WERI-Rb-1 (cell line): ENCODE measurements around the gene APOO.

Source experiments
- DNase-seq: peaks from one replicate; pipeline ENCODE4 v3.0.0-alpha.2; 2020
- H3K27ac ChIP-seq: fragments of 250-450 bp; sonication (Bioruptor Pico); 2 replicates; pipeline ENCODE4 v1.5.1; 2020; ENCODE audit warnings: mild to moderate bottlenecking, moderate library complexity
- H3K27me3 ChIP-seq: fragments of 250-450 bp; sonication (Bioruptor Pico); 2 replicates; pipeline ENCODE4 v1.5.1; 2021; ENCODE audit warnings: mild to moderate bottlenecking, low read depth, moderate library complexity; ENCODE audit not compliant: insufficient read depth, severe bottlenecking
- H3K36me3 ChIP-seq: fragments of 250-450 bp; sonication (Bioruptor Pico); 2 replicates; pipeline ENCODE4 v1.5.1; 2020; ENCODE audit warnings: mild to moderate bottlenecking, moderate library complexity
- H3K4me3 ChIP-seq: 2 replicates; pipeline ENCODE4 v1.5.1; 2011; ENCODE audit warnings: low read depth, mild to moderate bottlenecking, control low read depth, low read length
- H3K9me3 ChIP-seq: fragments of 250-450 bp; sonication (Bioruptor Pico); 2 replicates; pipeline ENCODE4 v1.5.1; 2021; ENCODE audit warnings: mild to moderate bottlenecking, moderate library complexity; ENCODE audit not compliant: severe bottlenecking
- TF ChIP-seq, protein P1 (sequence below): IDR thresholded peaks from 2 replicates; pipeline ENCODE4 v1.5.1; 2011; ENCODE audit warnings: low read depth, mild to moderate bottlenecking, control low read depth, inconsistent platforms, low read length

Gene APOO

DNA sequence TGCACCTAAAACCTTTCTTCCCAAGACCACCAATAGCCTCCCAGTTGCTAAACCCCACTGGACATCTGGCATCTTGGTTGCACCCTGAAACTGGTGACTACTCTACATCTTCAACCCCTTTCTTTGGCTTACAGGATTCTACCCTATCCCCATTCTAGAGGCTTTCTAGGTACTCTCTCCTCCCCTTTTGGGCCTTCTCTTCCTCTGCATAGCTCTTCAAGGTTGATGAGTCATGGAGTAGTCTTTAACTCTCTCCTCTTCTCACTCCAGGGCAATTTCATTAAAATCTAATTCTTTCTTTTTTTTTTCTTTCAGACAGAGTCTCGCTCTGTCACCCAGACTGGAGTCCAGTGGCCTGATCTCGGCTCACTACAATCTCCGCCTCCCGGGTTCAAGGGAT lies 16.8 kb downstream of the APOO start:
- TF ChIP-seq, protein P1, sequence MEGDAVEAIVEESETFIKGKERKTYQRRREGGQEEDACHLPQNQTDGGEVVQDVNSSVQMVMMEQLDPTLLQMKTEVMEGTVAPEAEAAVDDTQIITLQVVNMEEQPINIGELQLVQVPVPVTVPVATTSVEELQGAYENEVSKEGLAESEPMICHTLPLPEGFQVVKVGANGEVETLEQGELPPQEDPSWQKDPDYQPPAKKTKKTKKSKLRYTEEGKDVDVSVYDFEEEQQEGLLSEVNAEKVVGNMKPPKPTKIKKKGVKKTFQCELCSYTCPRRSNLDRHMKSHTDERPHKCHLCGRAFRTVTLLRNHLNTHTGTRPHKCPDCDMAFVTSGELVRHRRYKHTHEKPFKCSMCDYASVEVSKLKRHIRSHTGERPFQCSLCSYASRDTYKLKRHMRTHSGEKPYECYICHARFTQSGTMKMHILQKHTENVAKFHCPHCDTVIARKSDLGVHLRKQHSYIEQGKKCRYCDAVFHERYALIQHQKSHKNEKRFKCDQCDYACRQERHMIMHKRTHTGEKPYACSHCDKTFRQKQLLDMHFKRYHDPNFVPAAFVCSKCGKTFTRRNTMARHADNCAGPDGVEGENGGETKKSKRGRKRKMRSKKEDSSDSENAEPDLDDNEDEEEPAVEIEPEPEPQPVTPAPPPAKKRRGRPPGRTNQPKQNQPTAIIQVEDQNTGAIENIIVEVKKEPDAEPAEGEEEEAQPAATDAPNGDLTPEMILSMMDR, result no peak
- H3K36me3 ChIP-seq, result no peaks in the 10 kb centered on the region
- H3K27ac ChIP-seq, result no peak overlapping the region
- no peaks in the 10 kb centered on the region for H3K9me3 ChIP-seq
- H3K4me3 ChIP-seq, result no peak overlapping the region
- no peak for DNase-seq
- peaks cover 15% of the 10 kb centered on the region for H3K27me3 ChIP-seq

DNA sequence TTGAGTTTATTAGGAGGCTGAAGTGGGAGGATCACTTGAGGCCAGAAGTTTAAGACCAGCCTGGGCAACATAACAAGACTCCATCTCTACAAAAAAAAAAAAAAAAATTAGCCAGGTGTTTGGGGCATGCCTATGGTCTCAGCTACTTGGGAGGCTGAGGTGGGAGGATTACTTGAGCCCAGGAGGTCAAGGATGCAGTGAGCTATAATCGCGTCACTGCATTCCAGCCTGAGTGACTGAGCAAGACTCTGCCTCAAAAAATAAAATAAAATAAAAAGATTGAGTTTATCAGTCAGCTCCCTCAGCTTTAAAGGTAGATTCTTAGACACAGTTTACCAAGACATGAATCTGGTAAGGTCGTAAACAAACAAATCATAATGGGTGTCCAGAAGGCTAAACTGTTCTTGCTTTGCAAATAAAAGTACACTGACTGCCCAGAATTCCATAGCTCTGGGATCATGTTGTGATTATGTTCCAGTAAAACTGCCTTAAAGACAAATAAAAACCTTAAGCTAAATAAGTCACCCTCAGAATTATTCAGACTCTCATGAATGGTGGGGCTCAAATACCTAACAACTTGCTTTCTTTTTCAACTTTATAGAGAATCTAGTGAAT lies 18.7 kb downstream of the APOO start:
- Histone ChIP-seq H3K27me3 (peaks cover 6% of the 10 kb centered on the region), H3K9me3 (no peaks in the 10 kb centered on the region), H3K27ac (no peak overlapping the region), H3K4me3 (no peak overlapping the region), H3K36me3 (no peaks in the 10 kb centered on the region)
- DNase-seq, result no peak
- TF ChIP-seq, protein P1, result no peak

DNA sequence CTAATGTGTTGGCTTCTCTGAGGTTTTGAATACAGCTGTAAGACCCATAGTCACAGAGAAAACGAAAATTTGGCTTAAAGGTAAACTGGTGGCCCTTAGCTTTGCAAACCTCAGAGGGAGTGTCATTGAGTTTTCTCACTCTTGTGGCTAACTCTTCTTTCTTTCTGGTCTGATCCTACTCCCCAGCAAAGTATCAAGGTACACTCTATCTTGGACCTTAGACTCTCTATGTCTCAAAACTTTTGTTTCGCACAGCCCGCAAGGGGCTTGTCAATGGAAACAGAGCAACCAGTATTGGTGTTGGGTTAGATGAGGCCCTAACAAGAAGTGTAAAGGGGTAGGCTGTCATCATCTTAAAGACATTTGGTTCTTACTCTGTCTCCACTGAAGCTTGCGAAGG lies 19.8 kb downstream of the APOO start:
- no peaks in the 10 kb centered on the region for H3K9me3 ChIP-seq
- peaks cover 4% of the 10 kb centered on the region for H3K27me3 ChIP-seq
- no peaks in the 10 kb centered on the region for H3K36me3 ChIP-seq
- H3K4me3 ChIP-seq, result no peak overlapping the region
- TF ChIP-seq, protein P1, result no peak
- no peak overlapping the region for H3K27ac ChIP-seq
- DNase-seq, result no peak

DNA sequence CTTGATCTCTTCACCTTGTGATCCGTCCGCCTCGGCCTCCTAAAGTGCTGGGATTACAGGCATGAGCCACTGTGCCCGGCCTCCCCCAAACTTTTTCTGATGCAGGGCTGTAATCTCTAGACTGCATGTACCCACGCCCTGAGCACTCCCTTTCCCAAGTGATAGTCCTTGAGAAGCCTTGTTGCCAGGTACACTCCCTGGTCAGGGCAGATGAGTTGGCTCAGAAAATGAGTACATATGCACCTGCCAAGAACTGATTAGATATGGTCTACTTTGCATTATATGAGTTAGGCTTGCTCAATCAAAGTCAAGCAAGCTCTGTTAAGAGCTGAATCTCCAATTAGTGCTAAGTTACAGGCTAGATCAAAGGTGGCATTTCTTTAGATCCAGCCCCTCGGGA lies 20.3 kb downstream of the APOO start:
- no peak overlapping the region for H3K4me3 ChIP-seq
- H3K9me3 ChIP-seq, result no peaks in the 10 kb centered on the region
- TF ChIP-seq, protein P1, result no peak
- H3K27me3 ChIP-seq, result peaks cover 4% of the 10 kb centered on the region
- H3K27ac ChIP-seq, result no peak overlapping the region
- DNase-seq, result no peak
- H3K36me3 ChIP-seq, result no peaks in the 10 kb centered on the region

DNA sequence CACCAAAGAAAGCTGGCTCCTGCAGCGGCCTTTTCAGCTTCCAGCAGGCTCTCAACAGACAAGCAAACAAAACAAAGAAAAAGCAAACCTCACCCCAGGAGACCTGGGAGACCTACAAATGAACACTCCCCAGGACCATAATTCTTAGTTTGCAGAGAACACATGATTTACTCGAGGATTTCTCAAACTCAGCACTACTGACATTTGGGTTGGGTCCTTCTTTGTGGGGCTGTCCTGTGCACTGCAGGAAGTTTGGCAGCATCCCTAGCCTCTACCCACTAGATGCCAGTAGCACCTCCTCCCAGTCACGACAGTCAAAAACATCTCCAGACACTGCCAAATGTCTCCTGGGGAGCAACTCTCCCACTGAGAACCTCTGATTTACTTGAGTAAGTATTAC lies 21.9 kb downstream of the APOO start:
- TF ChIP-seq, protein P1, result no peak
- no peak for DNase-seq
- H3K27ac ChIP-seq, result no peak overlapping the region
- H3K27me3 ChIP-seq, result peaks cover 8% of the 10 kb centered on the region
- H3K4me3 ChIP-seq, result no peak overlapping the region
- no peaks in the 10 kb centered on the region for H3K9me3 ChIP-seq
- H3K36me3 ChIP-seq, result no peaks in the 10 kb centered on the region

DNA sequence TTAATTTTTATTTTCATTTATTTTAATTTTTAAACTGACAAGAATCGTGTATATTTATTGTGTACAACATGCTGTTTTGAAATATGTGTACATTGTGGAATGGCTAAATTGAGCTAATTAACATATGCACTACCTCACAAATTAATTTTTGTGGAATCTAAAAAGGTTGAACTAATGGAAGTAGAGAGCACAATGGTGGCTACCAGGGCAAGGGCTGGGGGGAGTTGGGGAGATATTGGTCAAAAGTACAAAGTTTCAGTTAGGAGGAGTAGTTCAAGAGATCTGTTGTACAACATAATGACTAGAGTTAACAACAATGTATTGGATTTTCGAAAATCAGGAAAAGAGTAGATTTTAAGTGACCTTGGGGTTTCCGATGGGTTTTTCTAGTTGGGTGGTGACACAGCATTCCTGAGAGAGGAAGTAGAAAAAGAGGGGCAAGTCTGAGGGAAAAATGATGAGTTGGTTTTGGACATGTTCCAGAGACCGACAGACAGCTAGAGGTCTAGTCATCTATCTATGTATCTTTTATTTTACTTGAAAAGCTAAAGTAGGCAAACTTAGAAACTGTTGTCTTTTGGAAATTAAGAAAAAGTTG lies 23.2 kb downstream of the APOO start:
- Histone ChIP-seq H3K9me3 (no peaks in the 10 kb centered on the region), H3K36me3 (no peaks in the 10 kb centered on the region), H3K4me3 (no peak overlapping the region), H3K27me3 (peaks cover 11% of the 10 kb centered on the region), H3K27ac (no peak overlapping the region)
- TF ChIP-seq, protein P1, result no peak
- no peak for DNase-seq
